ENCODE measurements around the gene SEMA3G.

Gene SEMA3G

GRCh38 chr3:52479037-52479876, 34.4 kb upstream of the SEMA3G start:
- no peak for DNase-seq

- DNase-seq, result no peak
Measured at GRCh38 chr3:52477796-52478095, 32.8 kb upstream of the SEMA3G start.

- DNase-seq, result no peak
Measured at GRCh38 chr3:52477076-52477795, 32.3 kb upstream of the SEMA3G start.

- DNase-seq, result no peak
Measured at GRCh38 chr3:52473026-52473425, 28.1 kb upstream of the SEMA3G start.

- no peak for DNase-seq
Measured at GRCh38 chr3:52472239-52473000, 27.5 kb upstream of the SEMA3G start.

- peak; percentile 52 to 60 for DNase-seq
Measured at GRCh38 chr3:52471371-52472238, 26.7 kb upstream of the SEMA3G start.

- no peak for DNase-seq
Measured at GRCh38 chr3:52470920-52471319, 26.0 kb upstream of the SEMA3G start.

GRCh38 chr3:52469001-52469400, 24.1 kb upstream of the SEMA3G start:
- DNase-seq, result no peak

- no peak for DNase-seq
Measured at GRCh38 chr3:52468336-52468735, 23.4 kb upstream of the SEMA3G start.

- DNase-seq, result no peak
Measured at GRCh38 chr3:52463416-52463815, 18.5 kb upstream of the SEMA3G start.

GRCh38 chr3:52461874-52462273, 17.0 kb upstream of the SEMA3G start:
- no peak for DNase-seq

- no peak for DNase-seq
Measured at GRCh38 chr3:52458770-52459545, 14.1 kb upstream of the SEMA3G start.

GRCh38 chr3:52458031-52458760, 13.3 kb upstream of the SEMA3G start:
- DNase-seq, result no peak

- DNase-seq, result no peak
Measured at GRCh38 chr3:52456800-52457183, 11.9 kb upstream of the SEMA3G start.

GRCh38 chr3:52456169-52456799, 11.4 kb upstream of the SEMA3G start:
- no peak for DNase-seq

- peak; percentile 74 to 79 for DNase-seq
Measured at GRCh38 chr3:52455283-52456168, 10.6 kb upstream of the SEMA3G start, which contains the start of gene NISCH. Gene NISCH (plus strand): TSS chr3:52455604. CDS start chr3:52455642, 38 bp downstream.

GRCh38 chr3:52454938-52455282, 10.0 kb upstream of the SEMA3G start:
- no peak for DNase-seq

- DNase-seq, result no peak
Measured at GRCh38 chr3:52454250-52454937, 9.5 kb upstream of the SEMA3G start.
